Lower leg skin (tissue), 4 donors: Measurements from ENCODE around the gene SPSB4. TPM values are rescaled to one million over a fixed set of nuclear protein-coding genes. Genes with fewer than 3 reads are reported as not detected.

Experiments
- DNase-seq, 2 donors: peaks; one replicate each; pipeline ENCODE4 v3.0.0-alpha.2; 2019; ENCODE audit warnings: low spot score in 2 of 2
- H3K4me3 ChIP-seq: fragments of 200-600 bp; sonication (generic); 2 replicates; pipeline ENCODE4 v1.5.1; 2017; ENCODE audit warnings: mild to moderate bottlenecking, low read depth; ENCODE audit not compliant: poor library complexity, severe bottlenecking
- POLR2A ChIP-seq, 2 donors: fragments of 450-650 bp; IDR thresholded peaks; one replicate each; pipeline ENCODE4 v1.6.1; 2016 to 2017; ENCODE audit warnings: antibody characterized with exemption in 2 of 2, mild to moderate bottlenecking in 1 of 2, moderate library complexity in 1 of 2
- WGBS, 2 donors: methylation state at CpG; one replicate each; pipeline ENCODE4 v1.1.5; 2018; 5-methylcytosine and 5-hydroxymethylcytosine counted together
- intact Hi-C: fragments of 100-400 bp; cut with DNase I; formaldehyde crosslinking; loops from one replicate; pipeline ENCODE4 v1.15.0; 2023; ENCODE audit warnings: low total_unique reads
- total RNA-seq, 4 donors: library from RNA; depleted of rRNA; stranded (reverse); fragments of >200 nt; gene quantifications; one replicate each; pipeline ENCODE4 v1.1.0, GENCODE V29; 2016
- TF ChIP-seq, protein P1 (sequence below), 3 donors: fragments of 450-650 bp; IDR thresholded peaks; one replicate each; pipeline ENCODE4 v1.5.1; 2016; ENCODE audit warnings: antibody characterized with exemption in 3 of 3, mild to moderate bottlenecking in 3 of 3, moderate library complexity in 2 of 3

The SPSB4 gene
- total RNA-seq, 4 donors from 2014 or later = 0.10 TPM; not detected in 3

DNA sequence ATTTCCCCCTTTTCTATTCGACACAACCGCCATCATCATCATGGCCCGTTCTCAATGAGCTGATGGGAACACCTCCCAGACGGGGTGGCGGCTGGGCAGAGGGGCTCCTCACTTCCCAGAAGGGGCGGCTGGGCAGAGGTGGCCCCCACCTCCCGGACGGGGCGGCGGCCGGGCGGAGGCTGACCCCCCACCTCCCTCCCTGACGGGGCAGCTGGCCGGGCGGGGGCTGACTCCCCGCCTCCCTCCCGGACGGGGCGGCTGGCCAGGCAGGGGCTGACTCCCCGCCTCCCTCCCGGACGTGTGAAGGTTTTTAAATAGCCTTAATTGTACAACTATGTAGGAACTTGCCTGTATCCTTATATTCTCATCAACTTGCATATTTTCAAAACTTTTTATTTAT, 20.9 kb upstream of the SPSB4 start:
- no peak overlapping the region for H3K4me3 ChIP-seq
- intact Hi-C loops = no loop called here
- WGBS, 2 donors = 94 to 96% methylated on average over 20 to 22 of the region's 22 CpGs
- TF ChIP-seq POLR2A (IDR thresholded peaks at IDR 0.05) = no peak
- TF ChIP-seq, protein P1, sequence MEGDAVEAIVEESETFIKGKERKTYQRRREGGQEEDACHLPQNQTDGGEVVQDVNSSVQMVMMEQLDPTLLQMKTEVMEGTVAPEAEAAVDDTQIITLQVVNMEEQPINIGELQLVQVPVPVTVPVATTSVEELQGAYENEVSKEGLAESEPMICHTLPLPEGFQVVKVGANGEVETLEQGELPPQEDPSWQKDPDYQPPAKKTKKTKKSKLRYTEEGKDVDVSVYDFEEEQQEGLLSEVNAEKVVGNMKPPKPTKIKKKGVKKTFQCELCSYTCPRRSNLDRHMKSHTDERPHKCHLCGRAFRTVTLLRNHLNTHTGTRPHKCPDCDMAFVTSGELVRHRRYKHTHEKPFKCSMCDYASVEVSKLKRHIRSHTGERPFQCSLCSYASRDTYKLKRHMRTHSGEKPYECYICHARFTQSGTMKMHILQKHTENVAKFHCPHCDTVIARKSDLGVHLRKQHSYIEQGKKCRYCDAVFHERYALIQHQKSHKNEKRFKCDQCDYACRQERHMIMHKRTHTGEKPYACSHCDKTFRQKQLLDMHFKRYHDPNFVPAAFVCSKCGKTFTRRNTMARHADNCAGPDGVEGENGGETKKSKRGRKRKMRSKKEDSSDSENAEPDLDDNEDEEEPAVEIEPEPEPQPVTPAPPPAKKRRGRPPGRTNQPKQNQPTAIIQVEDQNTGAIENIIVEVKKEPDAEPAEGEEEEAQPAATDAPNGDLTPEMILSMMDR (IDR thresholded peaks at IDR 0.05) = no peak
- no peak for DNase-seq

DNA sequence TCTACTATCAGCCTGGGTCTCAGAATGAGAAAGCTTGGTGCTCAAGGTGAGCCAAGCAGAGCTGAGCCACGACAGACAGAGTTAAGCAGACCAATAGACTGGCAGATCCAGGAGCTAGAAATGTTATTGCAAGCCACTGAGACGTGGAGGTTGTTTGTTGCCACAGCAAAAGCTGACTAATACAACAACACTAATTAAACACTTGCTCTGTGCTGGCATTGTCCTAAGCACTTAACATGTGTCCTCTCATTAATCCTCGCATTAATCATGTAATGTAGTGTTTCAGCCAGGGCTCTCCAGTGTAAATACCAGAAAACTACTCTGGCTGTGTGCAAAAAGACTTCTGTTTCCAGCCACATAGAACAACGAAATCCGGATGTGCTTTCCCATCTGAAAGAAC, 11.6 kb upstream of the SPSB4 start:
- no peak for TF ChIP-seq POLR2A (IDR thresholded peaks at IDR 0.05)
- TF ChIP-seq, protein P1 (IDR thresholded peaks at IDR 0.05) = no peak
- H3K4me3 ChIP-seq = no peak overlapping the region
- intact Hi-C loops = no loop called here
- DNase-seq = no peak
- 29 to 48% methylated on average over 5 of the region's 5 CpGs for WGBS, 2 donors

GRCh38 chr3:141044695-141045641, 6.2 kb upstream of the SPSB4 start:
- WGBS, 2 donors = 74 to 82% methylated on average over 4 of the region's 4 CpGs

GRCh38 chr3:141045849-141046248, 5.3 kb upstream of the SPSB4 start:
- 81 to 89% methylated on average over 1 of the region's 1 CpG for WGBS, 2 donors
- TF ChIP-seq, protein P1 (IDR thresholded peaks at IDR 0.05) = no peak
- no peak for TF ChIP-seq POLR2A (IDR thresholded peaks at IDR 0.05)
- H3K4me3 ChIP-seq = no peak overlapping the region
- DNase-seq = no peak
- intact Hi-C loops = no loop called here

More at GRCh38 chr3:141044695-141045641, 6.2 kb upstream of the SPSB4 start:
- no peak overlapping the region for H3K4me3 ChIP-seq
- TF ChIP-seq, protein P1 (IDR thresholded peaks at IDR 0.05) = no peak
- TF ChIP-seq POLR2A (IDR thresholded peaks at IDR 0.05) = no peak
- intact Hi-C loops = no loop called here
- no peak for DNase-seq

GRCh38 chr3:141047168-141047567, 4.0 kb upstream of the SPSB4 start:
- intact Hi-C loops = no loop called here
- no peak overlapping the region for H3K4me3 ChIP-seq
- no peak for DNase-seq
- no peak for TF ChIP-seq POLR2A (IDR thresholded peaks at IDR 0.05)
- TF ChIP-seq, protein P1 (IDR thresholded peaks at IDR 0.05) = no peak
- 40 to 61% methylated on average over 1 of the region's 1 CpG for WGBS, 2 donors
